ENCODE results near the gene HSPB1.
"Not testable (repeated sequence)": the region's sequence is repeated elsewhere in the genome, so short reads cannot be mapped to it uniquely, and the experiment has no call there.

HSPB1 gene

DNA sequence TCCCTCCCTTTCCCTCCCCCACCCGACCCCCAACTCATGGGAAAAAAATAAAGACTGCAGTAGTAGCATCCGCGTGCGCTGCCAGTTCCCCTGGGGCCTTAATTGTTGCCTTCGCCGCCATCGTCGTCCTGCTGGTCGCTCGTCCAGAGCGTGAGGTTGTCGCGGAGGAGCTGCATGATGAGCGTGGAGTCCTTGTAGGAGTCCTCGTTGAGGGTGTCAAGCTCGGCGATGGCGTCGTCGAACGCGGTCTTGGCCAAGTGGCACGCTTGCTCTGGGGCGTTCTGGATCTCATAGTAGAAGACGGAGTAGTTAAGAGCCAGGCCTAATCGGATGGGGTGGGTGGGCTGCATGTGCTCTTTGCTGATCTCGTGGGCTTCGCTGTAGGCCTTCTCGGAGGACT, 27.0 kb downstream of the HSPB1 start:
- DNase-seq (ENCODE audit: low read depth): no peak
- TF ChIP-seq, protein P1, sequence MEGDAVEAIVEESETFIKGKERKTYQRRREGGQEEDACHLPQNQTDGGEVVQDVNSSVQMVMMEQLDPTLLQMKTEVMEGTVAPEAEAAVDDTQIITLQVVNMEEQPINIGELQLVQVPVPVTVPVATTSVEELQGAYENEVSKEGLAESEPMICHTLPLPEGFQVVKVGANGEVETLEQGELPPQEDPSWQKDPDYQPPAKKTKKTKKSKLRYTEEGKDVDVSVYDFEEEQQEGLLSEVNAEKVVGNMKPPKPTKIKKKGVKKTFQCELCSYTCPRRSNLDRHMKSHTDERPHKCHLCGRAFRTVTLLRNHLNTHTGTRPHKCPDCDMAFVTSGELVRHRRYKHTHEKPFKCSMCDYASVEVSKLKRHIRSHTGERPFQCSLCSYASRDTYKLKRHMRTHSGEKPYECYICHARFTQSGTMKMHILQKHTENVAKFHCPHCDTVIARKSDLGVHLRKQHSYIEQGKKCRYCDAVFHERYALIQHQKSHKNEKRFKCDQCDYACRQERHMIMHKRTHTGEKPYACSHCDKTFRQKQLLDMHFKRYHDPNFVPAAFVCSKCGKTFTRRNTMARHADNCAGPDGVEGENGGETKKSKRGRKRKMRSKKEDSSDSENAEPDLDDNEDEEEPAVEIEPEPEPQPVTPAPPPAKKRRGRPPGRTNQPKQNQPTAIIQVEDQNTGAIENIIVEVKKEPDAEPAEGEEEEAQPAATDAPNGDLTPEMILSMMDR (IDR thresholded peaks at IDR 0.05; ENCODE audit: control insufficient read depth, insufficient read depth, low read depth, low read length, missing control alignments): no peak
- H3K4me3 ChIP-seq (ENCODE audit: control insufficient read depth, low read depth, low read length): no peak overlapping the region

DNA sequence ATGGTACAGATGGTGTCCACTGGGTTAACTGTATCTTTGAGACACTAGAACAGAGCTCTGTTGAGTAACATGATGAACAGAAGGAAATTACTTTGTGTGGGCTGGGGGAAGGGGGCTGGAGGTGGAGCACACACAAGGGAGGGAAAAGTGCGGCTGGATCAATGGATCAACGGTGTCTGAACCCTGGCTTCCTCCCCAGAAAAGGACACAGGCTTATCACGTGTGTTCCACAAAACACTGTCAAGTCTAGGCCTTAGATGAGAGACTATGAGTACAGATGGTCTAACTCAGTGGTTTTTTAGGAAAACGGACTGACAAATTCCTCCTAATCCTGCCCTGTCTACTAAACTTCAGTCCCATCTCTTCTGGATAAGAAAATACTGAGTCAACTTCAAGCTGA, 27.8 kb downstream of the HSPB1 start:
- no peak overlapping the region for H3K4me3 ChIP-seq (ENCODE audit: control insufficient read depth, low read depth, low read length)
- TF ChIP-seq, protein P1 (IDR thresholded peaks at IDR 0.05; ENCODE audit: control insufficient read depth, insufficient read depth, low read depth, low read length, missing control alignments): no peak
- no peak for DNase-seq (ENCODE audit: low read depth)

DNA sequence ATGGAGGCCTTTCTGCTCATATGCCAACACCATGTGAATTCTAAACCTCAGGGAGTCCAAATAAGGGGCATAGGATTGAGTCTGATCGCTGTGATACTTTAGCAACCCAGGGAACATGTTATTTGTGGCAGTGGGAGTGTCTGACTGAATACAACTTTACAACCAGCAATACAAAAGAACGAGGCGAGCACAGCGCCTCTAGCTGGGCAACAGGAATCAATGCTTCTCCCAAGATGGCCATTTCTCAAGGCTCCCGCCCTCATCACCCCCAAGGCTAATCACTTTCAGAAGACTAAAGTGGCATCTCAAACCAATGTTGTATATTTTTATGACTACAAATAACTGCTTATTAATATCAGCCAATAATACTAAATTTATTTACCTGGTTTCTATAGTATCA, 28.2 kb downstream of the HSPB1 start:
- TF ChIP-seq, protein P1 (IDR thresholded peaks at IDR 0.05; ENCODE audit: control insufficient read depth, insufficient read depth, low read depth, low read length, missing control alignments): no peak
- no peak for DNase-seq (ENCODE audit: low read depth)
- H3K4me3 ChIP-seq (ENCODE audit: control insufficient read depth, low read depth, low read length): no peak overlapping the region

DNA sequence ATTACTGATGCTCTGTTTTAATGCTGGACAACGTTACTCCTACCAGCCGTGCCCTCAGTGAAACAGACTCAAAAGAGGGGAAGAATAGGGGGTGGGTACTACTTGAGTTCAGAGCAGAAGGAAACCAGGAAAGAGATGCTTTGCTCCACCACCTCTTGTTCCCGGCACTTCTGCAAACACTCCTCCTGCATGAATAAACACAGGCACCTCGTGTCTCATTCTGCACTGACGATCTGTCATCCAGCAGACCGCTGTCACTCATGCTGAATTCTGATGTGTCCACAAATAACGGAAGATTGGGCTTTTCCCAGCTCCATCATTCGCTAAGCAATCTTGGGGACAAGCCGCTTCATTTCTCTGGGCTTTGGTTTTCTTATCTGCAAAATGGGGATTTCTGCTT, 29.6 kb downstream of the HSPB1 start:
- H3K4me3 ChIP-seq (ENCODE audit: control insufficient read depth, low read depth, low read length): no peak overlapping the region
- no peak for DNase-seq (ENCODE audit: low read depth)
- TF ChIP-seq, protein P1 (IDR thresholded peaks at IDR 0.05; ENCODE audit: control insufficient read depth, insufficient read depth, low read depth, low read length, missing control alignments): no peak

DNA sequence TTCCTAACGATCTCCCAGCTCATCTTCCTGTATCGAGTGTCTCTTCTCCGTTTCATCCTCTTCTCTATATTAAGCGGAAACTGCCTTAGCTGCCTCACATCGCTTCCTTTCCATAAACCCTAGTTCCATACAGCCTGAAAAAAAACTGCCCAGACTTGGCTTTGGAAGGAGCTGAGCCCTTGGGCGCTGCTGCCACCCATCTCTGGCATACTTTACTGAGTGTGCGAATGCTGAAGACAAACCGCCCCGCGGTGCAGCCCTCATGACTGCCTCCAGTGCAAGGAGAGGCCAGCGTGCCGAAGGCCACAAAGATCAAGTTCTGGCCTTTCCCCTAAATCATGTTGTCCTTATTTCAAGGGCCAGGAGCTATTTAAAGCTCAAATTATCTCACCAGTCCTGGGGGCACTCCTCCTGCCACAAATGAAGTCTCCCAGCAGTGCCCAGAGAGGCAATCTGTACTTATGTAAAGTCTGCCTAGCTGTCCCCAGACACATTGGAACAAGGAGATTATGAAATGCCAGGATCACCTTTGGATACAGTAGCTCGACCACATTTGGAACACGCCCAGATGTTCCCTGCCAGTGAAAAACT, 31.1 kb downstream of the HSPB1 start:
- DNase-seq (ENCODE audit: low read depth): no peak
- H3K4me3 ChIP-seq (ENCODE audit: control insufficient read depth, low read depth, low read length): no peak overlapping the region
- TF ChIP-seq, protein P1 (IDR thresholded peaks at IDR 0.05; ENCODE audit: control insufficient read depth, insufficient read depth, low read depth, low read length, missing control alignments): no peak

DNA sequence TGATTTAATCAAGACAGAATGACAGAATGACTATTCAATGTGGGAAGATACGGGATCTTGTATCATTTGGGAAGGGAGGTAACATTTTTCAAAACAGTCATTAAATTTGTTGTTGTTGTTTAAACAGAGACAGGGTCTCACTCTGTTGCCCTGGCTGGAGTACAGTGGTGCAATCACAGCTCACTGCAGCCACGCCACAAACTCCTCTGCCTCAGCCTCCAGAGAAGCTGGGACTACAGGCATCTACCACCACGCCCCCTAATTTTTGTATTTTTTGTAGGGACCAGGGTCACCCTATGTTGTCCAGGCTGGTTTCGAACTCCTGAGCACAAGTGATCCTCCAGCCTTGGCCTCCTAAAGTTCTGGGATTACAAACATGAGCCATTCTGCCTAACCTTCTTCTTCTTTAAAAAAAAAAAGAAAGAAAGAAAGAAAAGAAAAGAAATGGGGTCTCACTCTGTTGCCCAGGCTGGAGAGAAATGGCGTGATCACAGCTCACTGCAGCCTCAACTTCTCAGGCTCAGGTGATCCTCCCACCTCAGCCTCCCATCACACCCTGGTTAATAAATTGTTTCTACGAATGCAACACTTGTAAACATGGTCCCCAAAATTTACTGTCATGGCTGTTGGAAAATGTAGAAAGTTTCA, 32.0 kb downstream of the HSPB1 start:
- DNase-seq (ENCODE audit: low read depth): no peak
- TF ChIP-seq, protein P1 (IDR thresholded peaks at IDR 0.05; ENCODE audit: control insufficient read depth, insufficient read depth, low read depth, low read length, missing control alignments): no peak
- no peak overlapping the region for H3K4me3 ChIP-seq (ENCODE audit: control insufficient read depth, low read depth, low read length)

DNA sequence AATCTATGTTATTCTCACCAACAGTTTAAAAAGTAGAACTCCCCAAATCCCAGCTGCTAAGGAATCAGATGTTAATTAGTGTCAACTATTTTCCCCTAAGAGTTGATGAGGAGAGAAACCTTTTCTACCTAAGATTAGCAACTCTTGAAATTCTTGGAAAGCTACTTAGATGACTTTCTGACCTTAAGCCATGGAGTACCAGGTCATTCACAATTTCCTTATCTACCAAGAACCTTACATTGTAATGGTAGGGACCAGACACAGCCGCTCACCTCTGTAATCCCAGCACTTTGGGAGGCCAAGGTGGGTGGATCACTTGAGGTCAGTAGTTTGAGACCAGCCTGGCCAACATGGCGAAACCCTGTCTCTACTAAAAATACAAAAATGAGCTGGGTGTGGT, 32.9 kb downstream of the HSPB1 start:
- DNase-seq (ENCODE audit: low read depth): not testable (repeated sequence)

More for the DNA sequence above, 32.9 kb downstream of the HSPB1 start:
- H3K4me3 ChIP-seq (ENCODE audit: control insufficient read depth, low read depth, low read length): not testable (repeated sequence)

Measured in AG09309 (cell line).